NCI-H526 treated with DMSO at 0.1 percent for 48 hours (cell line): ENCODE results near the gene MORN5.
"Not testable (repeated sequence)": the region's sequence is repeated elsewhere in the genome, so short reads cannot be mapped to it uniquely, and the experiment has no call there.

Experiments used
- DNase-seq: peaks from one replicate; lab custom pipeline; 2025; lab: John Stamatoyannopoulos, UW

Gene MORN5

DNA sequence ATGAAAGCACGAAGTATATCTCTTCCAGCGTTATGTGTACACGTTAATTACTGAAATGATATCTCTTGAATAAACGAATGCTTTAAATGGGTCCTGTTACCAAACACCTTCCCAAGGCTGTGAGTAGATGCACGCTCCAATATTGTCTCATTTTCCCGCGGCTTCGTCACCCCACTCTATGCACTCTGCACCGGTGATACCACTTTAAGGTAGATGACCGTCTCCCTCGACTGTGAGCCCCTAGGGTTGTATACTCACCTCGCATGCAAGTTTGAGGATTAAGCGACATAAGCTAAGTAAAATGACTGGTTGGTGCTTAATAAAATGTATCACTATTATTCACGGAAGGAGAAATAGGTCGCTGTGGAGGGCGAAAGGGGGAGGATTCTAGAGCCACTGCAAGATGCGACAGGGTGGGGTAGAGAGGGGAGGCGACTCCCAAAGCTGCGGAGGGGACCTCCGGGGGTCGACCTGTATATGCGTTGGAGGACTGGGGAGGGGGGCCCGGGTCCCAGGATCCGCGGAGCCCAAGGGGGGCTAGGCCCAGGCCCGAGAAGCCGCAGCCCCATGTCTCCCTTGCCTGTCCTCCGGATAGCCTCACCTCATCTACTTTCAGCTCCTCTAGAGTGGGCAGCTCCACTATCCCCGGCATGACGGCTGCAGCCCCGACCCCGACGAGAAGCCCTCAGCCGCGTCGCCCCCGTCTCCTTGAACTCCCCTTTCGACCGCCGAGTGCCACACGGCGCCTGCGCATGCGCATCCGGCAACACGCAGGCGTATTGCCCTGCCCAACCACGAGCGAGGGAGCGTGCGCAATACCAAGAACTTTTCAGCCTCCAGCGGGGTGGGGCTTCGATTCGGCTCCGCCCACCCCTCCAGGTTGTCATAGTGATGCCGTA is at the start of gene MORN5, which contains the start of gene NDUFA8:
Gene MORN5 (plus strand): TSS at position 883 of the 899 bp plus-strand sequence. CDS start 65 bp downstream, outside the sequence.
Gene NDUFA8 (minus strand): TSS at position 754 of the 899 bp plus-strand sequence. CDS start 102 bp downstream, at position 652.
- peak; percentile 75 for DNase-seq

DNA sequence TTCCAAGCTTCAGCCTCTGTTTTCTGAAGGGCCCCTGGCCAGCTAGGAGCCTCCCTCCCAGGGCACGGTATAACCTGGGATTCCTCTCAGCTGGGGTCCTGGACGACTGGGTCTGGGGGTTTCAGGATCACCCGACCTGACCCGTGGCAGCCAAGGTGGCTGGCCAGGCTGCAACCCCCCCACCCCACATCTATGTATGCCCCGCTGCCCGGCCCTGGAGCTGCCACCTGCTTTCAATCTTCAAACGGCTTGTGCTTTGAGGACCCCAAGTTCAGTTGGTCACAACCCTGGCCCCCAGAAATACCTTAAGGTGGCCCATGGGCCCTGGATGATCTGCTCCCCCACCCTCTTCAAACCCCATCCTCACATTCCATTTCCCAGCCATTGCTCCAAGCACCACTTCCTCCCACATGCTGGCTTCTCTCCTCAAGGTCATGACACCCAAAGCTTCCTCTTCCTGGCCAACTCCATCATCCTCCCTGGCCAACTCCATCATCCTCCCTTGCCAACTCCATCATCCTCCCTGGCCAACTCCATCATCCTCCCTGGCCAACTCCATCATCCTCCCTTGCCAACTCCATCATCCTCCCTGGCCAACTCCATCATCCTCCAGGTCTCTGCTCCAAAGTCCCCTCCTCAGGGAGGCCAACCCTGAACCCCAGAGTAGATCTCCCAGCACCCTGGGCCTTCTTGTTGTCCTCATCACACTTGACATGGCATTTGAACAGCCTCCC is 49.4 kb upstream of the MORN5 start:
- DNase-seq, result no peak

DNA sequence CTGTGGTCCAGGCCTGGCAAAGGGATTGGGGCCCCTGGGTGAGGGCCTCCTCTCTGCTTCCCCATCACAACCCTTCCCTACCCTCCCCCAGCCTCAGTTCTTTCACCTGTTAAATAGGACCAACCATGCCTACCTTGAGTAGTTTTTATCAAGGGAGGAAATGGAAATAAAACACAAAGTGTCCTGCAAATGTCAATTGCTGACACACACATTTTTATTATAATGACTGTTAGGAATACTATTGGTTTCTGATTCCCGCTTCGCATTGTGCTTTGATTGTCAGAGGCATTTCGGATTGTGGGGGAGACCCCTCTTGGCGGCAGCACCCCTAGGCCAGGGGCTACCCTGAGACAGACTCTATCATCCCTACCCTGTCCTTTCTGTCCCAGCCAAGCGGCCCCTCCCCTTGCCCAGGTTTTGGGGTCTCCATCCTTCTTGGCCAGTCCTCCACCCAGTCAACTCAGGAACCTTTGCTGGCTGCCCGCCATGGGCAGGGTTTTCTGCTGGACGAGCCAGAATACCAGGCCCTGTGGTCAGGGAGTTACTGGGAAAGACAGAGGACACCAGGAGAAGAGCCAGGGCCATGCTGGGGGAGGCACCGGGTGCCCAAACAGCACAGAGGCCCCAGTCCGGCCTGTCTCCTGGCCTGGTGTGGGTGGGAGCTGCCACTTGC is 48.2 kb upstream of the MORN5 start:
- no peak for DNase-seq

DNA sequence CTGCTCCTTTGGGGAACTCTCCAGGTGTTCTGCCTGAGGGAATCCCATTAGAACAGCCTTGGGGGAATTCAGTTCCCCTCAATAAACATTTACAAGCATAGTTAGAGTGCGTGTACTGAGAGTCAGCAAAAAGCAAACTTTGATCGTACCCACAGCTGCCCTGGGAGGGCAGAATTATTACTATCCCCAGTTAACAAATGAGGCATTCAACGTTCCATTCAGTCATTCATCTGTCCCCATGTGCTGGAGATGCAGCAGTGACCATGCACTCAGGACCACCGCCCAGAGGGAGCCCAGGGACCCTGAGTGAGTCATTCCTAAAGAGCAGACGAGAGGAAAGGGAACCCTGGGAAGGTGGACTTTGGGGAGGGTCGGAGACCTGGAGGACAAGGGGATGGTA is 47.5 kb upstream of the MORN5 start:
- DNase-seq, result no peak

GRCh38 chr9:122113574-122113973 is 46.1 kb upstream of the MORN5 start:
- DNase-seq, result no peak

DNA sequence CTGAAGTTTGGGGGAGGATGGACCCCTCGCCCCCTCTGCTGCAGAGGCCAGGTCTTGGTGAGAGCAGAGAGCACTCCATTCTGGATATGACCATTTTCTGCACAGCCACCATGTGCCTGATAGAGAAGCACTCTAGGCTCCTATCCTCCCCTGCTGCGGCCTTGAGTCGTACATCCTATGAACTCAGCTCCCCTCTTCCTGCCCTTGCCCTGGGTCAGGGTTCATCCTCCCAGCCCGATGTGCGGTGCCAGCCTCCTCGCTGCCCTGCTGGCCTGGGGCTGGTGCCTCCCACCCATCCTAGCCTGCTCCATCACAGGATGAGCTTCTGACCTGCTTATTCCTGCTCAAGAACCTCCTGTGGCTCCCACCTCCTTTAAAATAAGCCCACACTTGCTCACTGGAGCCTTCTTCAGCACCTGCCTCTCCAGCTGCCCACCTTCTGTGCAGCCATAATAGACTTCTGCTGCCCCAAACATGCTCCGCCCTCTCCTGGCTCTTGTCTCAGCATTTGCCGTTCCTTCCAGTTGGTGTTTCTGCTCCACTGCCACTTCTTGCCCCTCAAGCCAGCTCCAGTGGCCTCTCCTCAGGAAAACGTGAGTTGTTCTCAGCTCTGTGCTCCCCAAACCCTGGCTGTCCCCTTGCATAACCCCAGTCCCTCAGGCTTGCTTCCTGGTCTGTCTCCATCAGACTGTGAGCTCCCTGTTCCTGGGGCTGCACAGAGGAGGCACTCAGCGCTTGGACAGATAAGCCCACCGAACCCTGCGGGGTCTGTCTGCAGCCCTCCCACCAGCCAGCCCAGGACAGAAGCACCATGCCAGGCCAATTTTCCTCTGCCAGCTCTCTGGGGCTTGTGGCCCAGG is 44.3 kb upstream of the MORN5 start:
- DNase-seq, result no peak

- DNase-seq, result no peak
Measured at GRCh38 chr9:122116040-122116439, 43.7 kb upstream of the MORN5 start.

- no peak for DNase-seq
Measured at GRCh38 chr9:122116448-122117173, 43.1 kb upstream of the MORN5 start.

- DNase-seq, result not testable (repeated sequence)
Measured at GRCh38 chr9:122117241-122117640, 42.5 kb upstream of the MORN5 start.

- DNase-seq, result no peak
Measured at GRCh38 chr9:122118343-122119165, 41.2 kb upstream of the MORN5 start.

DNA sequence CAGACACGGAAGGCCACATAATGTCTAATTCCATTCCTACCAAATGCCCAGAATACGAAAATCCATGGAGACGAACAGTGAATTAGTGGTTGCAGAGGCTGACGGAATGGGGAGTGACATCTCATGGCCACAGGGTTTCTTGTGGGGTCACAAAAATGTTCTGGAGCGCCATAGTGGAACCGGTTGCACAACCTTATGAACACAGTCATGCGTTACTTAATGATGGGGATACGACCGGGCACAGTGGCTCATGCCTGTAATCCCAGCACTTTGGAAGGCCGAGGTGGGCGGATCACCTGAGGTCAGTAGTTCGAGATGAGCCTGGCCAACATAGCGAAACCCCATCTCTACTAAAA is 40.6 kb upstream of the MORN5 start:
- DNase-seq, result no peak

DNA sequence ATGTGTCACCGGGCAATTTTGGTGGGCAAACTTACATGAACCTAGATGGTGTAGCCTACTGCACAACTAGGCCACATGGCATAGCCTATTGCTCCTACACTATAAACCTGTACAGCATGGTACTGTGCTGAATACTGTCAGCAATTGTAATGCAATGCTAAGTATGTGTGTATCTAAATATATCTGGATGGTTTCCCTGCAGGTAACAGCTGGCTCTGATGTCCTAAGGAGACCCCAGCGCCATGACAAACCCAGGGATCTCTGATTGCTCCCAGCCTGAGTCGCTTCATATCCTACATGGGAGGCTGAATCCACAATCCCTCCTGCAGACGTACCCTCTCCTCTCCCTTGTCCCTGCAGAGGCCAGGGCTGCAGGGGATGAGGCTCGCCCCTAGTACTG is 40.0 kb upstream of the MORN5 start:
- no peak for DNase-seq

GRCh38 chr9:122120316-122121071 is 39.2 kb upstream of the MORN5 start:
- DNase-seq, result no peak

DNA sequence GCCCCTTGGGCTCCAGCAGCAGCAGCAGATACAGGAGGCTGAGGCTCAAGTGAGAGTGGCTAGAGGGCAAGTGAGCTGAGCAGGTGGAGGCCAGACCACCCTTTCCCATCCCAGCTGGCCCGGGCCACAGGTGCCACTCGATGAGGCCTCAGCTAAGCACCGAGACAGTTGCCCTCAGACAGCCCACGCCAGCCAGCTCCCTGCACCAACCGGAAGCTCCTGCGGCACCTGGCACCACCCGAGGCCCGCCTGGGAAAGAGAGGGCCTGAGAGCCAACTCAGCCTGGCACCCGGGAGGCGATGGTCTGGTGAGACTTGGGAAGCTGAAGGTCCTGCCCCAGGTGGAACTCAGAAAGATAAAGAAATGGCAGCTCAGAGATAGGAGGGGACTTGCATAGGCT is 38.3 kb upstream of the MORN5 start:
- no peak for DNase-seq

DNA sequence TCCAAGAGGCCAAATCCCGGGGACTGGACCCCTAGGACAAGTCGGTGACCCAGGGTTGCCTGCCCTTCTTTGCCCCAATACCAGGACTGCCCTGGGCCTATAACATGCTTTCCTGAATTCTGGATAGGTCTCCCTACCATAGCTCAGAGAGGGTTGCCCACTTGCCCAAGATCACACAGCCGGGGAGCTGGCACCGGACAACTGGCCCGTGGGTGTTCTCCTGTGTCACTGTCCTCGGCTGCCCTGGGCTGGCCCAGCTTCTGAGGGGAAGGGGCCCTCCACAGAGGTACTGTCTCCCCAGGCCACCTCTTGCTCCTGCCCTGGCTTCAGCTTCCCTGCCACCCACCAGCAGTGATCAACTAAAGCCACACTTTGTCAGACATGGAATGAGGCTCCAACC is 37.8 kb upstream of the MORN5 start:
- DNase-seq, result no peak

DNA sequence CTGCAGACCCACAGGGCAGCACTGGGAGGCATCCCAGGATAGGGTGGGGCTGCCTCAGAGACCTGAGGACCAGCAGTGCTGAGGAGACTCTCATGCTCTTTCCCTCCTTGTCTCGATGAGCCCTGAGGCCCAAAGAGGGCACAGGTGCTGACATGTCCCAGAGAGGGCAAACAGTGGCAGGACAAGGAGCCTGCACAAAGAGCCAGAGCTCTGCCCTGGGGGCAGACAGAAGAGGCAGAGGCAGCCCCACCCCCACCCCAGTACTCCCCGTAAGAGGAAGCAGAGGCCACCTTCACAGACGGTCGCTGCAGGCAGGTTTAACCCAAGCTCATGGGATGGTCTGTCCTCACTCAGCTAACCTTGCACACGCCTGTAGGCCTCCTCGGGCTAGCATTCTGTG is 37.2 kb upstream of the MORN5 start:
- DNase-seq, result no peak

DNA sequence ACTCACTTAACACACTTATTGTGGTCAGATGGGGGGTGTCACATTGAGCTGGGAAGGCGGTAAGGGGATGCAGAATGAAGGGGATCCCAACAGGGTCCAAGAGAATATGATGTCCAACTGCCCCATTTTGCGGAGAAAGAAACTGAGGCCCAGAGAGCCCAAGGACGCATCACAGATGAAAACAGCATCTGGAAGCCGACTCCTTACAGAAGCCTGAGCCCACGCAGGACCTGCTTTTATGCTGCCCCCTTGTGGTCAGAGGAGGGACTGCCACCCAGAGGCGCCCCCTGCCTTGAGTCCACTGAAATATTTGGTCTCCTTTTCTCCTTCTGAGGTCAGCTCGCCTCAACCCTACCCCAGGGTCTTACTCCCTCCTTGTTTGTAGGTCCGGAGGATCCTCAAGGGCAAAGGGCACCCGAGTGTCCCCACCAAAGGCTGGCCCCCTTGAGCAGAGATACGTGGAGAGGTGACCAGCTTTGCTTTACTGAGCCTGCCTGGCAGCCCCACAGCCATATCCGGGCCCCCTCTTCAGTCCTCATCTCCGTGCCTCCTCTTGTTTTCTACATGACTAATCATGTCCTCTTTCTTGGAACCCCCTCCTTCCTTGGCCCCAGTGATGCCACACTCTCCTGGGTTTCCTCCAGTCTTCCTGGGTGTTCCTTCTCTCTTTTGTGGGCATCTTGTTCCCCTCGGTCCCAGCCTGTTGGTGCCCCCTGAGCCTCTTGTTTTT is 36.6 kb upstream of the MORN5 start:
- DNase-seq, result no peak

DNA sequence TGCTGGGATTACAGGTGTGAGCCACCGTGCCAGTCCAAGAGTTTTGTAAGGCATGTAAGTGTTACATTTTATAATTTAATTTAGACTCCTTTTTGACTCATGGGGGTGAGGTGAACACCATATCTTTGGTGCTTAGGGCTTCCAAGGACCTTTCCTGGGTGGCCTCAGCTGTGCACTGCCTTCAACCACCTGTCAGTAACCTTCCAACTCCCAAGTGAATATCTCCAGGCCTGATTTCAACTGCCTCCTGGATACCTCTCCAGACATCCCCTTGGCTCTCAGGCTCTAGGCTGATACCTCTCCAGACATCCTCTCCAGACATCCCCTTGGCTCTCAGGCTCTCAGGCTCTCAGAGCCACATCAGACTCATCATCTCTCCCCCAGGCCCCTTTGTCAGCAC is 35.7 kb upstream of the MORN5 start:
- DNase-seq, result no peak

- DNase-seq, result no peak
Measured at GRCh38 chr9:122124528-122124927, 35.2 kb upstream of the MORN5 start.
